GM12878 (cell line): ENCODE results near the gene ITM2C. TPM values are rescaled to one million over a fixed set of nuclear protein-coding genes. Genes with fewer than 3 reads are reported as not detected.
A peak's percentile ranks its signal among the peaks of the same experiment; 100 is the strongest.

Experiments used
- ATF2 ChIP-seq: IDR thresholded peaks from 2 replicates; pipeline ENCODE4 v1.6.1; 2012; ENCODE audit warnings: low read length, inconsistent platforms
- ATF7 ChIP-seq: fragments of 450-650 bp; IDR thresholded peaks from 2 replicates; pipeline ENCODE4 v1.6.1; 2016; ENCODE audit warnings: low read depth, mild to moderate bottlenecking
- BACH1 ChIP-seq: fragments of 450-650 bp; IDR thresholded peaks from 2 replicates; pipeline ENCODE4 v1.6.1; 2017; ENCODE audit warnings: mild to moderate bottlenecking, borderline replicate concordance
- BCL11A ChIP-seq: IDR thresholded peaks from 2 replicates; pipeline ENCODE4 v1.6.1; 2011; ENCODE audit warnings: low read depth, low read length
- CEBPB ChIP-seq, 2 experiments: fragments of 150-350 bp in 1 of 2; IDR thresholded peaks; 2 replicates each; pipeline ENCODE4 v1.6.1; 2012 to 2014; ENCODE audit warnings: low read depth in 2 of 2, low read length in 2 of 2, borderline replicate concordance in 1 of 2, inconsistent platforms in 1 of 2
- CHD4 ChIP-seq: fragments of 200-600 bp; sonication (generic); IDR thresholded peaks from 2 replicates; pipeline ENCODE4 v1.6.1; 2016; ENCODE audit warnings: mild to moderate bottlenecking
- GABPA ChIP-seq: IDR thresholded peaks from 2 replicates; pipeline ENCODE4 v1.6.1; 2014; ENCODE audit warnings: antibody characterized with exemption, low read depth, mild to moderate bottlenecking, inconsistent platforms
- HDGF ChIP-seq: fragments of 450-650 bp; IDR thresholded peaks from 2 replicates; pipeline ENCODE4 v1.6.1; 2016; ENCODE audit warnings: antibody characterized with exemption
- MXI1 ChIP-seq: fragments of 150-350 bp; IDR thresholded peaks from 2 replicates; pipeline ENCODE4 v1.6.1; 2011; ENCODE audit warnings: low read depth, mild to moderate bottlenecking, inconsistent platforms, low read length, improper control_type of control experiment
- NFYA ChIP-seq: IDR thresholded peaks from 2 replicates; pipeline ENCODE4 v1.6.1; 2011; ENCODE audit warnings: low read depth, mild to moderate bottlenecking, low read length, improper control_type of control experiment, borderline replicate concordance
- NR2F1 ChIP-seq: fragments of 450-650 bp; conservative IDR thresholded peaks from 2 replicates; pipeline ENCODE4 v1.6.1; 2017; ENCODE audit warnings: mild to moderate bottlenecking
- PAX8 ChIP-seq: fragments of 450-650 bp; IDR thresholded peaks from 2 replicates; pipeline ENCODE4 v1.6.1; 2017; ENCODE audit warnings: mild to moderate bottlenecking, moderate library complexity
- POLR2A ChIP-seq: IDR thresholded peaks from 2 replicates; pipeline ENCODE4 v1.6.1; 2011; ENCODE audit warnings: low read depth, mild to moderate bottlenecking, low read length
- SKIL ChIP-seq: fragments of 450-650 bp; IDR thresholded peaks from 2 replicates; pipeline ENCODE4 v1.6.1; 2017; ENCODE audit warnings: mild to moderate bottlenecking, low read depth, inconsistent platforms; ENCODE audit not compliant: poor library complexity, severe bottlenecking
- SMAD1 ChIP-seq: fragments of 450-650 bp; IDR thresholded peaks from 2 replicates; pipeline ENCODE4 v1.6.1; 2018; ENCODE audit warnings: mild to moderate bottlenecking, low read depth; ENCODE audit not compliant: partially characterized antibody
- SREBF2 ChIP-seq: IDR thresholded peaks from 2 replicates; pipeline ENCODE4 v1.6.1; 2012; ENCODE audit warnings: mild to moderate bottlenecking, low read length
- TBL1XR1 ChIP-seq: IDR thresholded peaks from 2 replicates; pipeline ENCODE4 v1.6.1; 2012; ENCODE audit warnings: low read depth, low read length, improper control_type of control experiment
- ZNF274 ChIP-seq: IDR thresholded peaks from one replicate; pipeline ENCODE4 v1.8.0; 2011; ENCODE audit not compliant: insufficient read length, insufficient read depth
- ZZZ3 ChIP-seq: IDR thresholded peaks from 2 replicates; pipeline ENCODE4 v1.6.1; 2011; ENCODE audit warnings: low read depth; ENCODE audit not compliant: control insufficient read depth, insufficient read length
- polyA plus RNA-seq, 11 experiments: library from polyadenylated mRNA; depleted of rRNA in 4 of 11; unstranded in 6 of 11; stranded (reverse) in 5 of 11; fragments of >200 nt; fragmentation: Nextera tagmentation in 4 of 11; fragmentation: Illumina TruSeq in 1 of 11; extraction: Ambion mirVana in 4 of 11; extraction: Trizol in 1 of 11; gene quantifications; 1 replicate in 1 of 11; 2 replicates in 10 of 11; pipeline versions ENCODE4 v1.2.1 to v1.2.3, GENCODE V29; 2011 to 2016; ENCODE audit warnings: inconsistent platforms in 2 of 11, missing spikeins in 2 of 11, low read depth in 1 of 11
- total RNA-seq, 4 experiments: library from RNA; depleted of rRNA in 3 of 4; stranded (reverse); fragments of >200 nt in 3 of 4; fragmentation: Illumina TruSeq in 1 of 4; extraction: Trizol in 1 of 4; gene quantifications; 2 replicates each; pipeline versions ENCODE4 v1.2.1 to v1.2.3, GENCODE V29; 2013 to 2021
- TF ChIP-seq, protein P1 (sequence below): fragments of 450-650 bp; formaldehyde crosslinking; IDR thresholded peaks from 2 replicates; pipeline ENCODE4 v1.5.0; 2022; ENCODE audit warnings: mild to moderate bottlenecking, missing genetic modification characterization
- TF ChIP-seq, protein P2 (sequence below): fragments of 150-350 bp; IDR thresholded peaks from 2 replicates; pipeline ENCODE4 v1.6.1; 2016; ENCODE audit warnings: low read depth, low read length

The ITM2C gene
- total and polyA plus RNA-seq, 10 of the 15 experiments (the other 5 are each of a cell fraction or from before 2014, with no cell fraction given), result 5.4 to 195 (median 149) TPM

DNA sequence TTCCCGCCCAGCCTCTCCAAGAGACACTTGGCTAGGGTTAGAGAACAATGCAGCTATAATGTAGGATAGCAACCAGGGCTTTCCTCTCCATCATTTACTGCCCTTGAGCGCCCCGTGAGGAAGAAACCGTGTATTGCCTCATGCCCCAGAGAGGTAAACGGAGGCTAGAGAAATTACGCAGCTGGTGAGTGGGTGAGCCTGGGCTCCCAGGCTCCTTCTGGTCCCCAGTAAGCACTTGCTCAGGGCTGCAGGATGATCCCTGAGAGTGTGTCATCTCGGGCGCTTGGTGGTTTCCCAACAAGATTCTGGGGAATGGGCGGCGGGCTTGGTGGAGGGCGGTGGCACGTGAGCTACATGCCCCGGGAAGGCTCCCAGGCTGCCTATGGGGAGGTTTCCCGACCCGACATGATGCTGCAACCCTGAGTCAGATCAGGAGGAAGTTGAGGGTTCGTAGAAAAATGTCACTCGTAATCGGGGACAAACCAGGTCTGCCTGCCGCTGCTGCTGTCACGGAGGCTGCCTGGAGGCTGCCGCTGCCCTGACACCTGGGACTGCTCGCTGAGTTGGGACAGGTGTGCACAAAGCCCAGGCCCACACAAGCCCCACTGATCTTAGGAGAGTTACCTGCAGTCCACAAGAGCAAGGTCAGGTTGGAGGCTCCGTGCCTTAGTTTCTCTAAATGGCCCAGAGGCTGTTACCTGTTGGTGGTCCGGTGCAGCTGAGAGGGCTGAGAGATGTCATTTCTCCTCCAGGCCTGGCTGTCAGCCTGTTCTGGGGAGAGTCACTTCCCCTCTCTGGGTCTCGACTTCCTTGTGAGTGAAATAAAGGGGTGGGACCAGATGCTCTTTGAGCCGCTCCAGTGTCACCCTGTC lies 60.0 kb downstream of the ITM2C start, which contains the start of gene GPR55 (continued):
- TF ChIP-seq SKIL, result no peak
- no peak for TF ChIP-seq ZNF274
- no peak for TF ChIP-seq ATF2
- TF ChIP-seq NFYA, result no peak
- TF ChIP-seq CEBPB (IDR thresholded peaks at IDR 0.05; ENCODE audit: borderline replicate concordance in 1 of 2, low read depth in 2 of 2, low read length in 2 of 2), result no peak
- TF ChIP-seq SREBF2, result no peak
- peak; percentile 36; the same call in 1 of the 2 replicates for TF ChIP-seq BCL11A
- peak; percentile 35 for TF ChIP-seq SMAD1
- TF ChIP-seq, protein P1, sequence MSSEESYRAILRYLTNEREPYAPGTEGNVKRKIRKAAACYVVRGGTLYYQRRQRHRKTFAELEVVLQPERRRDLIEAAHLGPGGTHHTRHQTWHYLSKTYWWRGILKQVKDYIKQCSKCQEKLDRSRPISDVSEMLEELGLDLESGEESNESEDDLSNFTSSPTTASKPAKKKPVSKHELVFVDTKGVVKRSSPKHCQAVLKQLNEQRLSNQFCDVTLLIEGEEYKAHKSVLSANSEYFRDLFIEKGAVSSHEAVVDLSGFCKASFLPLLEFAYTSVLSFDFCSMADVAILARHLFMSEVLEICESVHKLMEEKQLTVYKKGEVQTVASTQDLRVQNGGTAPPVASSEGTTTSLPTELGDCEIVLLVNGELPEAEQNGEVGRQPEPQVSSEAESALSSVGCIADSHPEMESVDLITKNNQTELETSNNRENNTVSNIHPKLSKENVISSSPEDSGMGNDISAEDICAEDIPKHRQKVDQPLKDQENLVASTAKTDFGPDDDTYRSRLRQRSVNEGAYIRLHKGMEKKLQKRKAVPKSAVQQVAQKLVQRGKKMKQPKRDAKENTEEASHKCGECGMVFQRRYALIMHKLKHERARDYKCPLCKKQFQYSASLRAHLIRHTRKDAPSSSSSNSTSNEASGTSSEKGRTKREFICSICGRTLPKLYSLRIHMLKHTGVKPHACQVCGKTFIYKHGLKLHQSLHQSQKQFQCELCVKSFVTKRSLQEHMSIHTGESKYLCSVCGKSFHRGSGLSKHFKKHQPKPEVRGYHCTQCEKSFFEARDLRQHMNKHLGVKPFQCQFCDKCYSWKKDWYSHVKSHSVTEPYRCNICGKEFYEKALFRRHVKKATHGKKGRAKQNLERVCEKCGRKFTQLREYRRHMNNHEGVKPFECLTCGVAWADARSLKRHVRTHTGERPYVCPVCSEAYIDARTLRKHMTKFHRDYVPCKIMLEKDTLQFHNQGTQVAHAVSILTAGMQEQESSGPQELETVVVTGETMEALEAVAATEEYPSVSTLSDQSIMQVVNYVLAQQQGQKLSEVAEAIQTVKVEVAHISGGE, result no peak
- TF ChIP-seq GABPA, result no peak
- TF ChIP-seq BACH1, result no peak; the same call in 1 of the 2 replicates
- peak; percentile 34 for TF ChIP-seq ATF7
- peak; percentile 58 for TF ChIP-seq HDGF
- TF ChIP-seq POLR2A, result peak; percentile 78
- TF ChIP-seq CHD4, result no peak
- TF ChIP-seq NR2F1, result peak; percentile 42
- no peak for TF ChIP-seq ZZZ3
- TF ChIP-seq, protein P2, sequence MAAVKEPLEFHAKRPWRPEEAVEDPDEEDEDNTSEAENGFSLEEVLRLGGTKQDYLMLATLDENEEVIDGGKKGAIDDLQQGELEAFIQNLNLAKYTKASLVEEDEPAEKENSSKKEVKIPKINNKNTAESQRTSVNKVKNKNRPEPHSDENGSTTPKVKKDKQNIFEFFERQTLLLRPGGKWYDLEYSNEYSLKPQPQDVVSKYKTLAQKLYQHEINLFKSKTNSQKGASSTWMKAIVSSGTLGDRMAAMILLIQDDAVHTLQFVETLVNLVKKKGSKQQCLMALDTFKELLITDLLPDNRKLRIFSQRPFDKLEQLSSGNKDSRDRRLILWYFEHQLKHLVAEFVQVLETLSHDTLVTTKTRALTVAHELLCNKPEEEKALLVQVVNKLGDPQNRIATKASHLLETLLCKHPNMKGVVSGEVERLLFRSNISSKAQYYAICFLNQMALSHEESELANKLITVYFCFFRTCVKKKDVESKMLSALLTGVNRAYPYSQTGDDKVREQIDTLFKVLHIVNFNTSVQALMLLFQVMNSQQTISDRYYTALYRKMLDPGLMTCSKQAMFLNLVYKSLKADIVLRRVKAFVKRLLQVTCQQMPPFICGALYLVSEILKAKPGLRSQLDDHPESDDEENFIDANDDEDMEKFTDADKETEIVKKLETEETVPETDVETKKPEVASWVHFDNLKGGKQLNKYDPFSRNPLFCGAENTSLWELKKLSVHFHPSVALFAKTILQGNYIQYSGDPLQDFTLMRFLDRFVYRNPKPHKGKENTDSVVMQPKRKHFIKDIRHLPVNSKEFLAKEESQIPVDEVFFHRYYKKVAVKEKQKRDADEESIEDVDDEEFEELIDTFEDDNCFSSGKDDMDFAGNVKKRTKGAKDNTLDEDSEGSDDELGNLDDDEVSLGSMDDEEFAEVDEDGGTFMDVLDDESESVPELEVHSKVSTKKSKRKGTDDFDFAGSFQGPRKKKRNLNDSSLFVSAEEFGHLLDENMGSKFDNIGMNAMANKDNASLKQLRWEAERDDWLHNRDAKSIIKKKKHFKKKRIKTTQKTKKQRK, result no peak
- no peak for TF ChIP-seq TBL1XR1
- TF ChIP-seq PAX8, result no peak
- peak; percentile 69 for TF ChIP-seq MXI1
